ENCODE measurements around the gene RGS16. TPM values are rescaled to one million over a fixed set of nuclear protein-coding genes. Genes with fewer than 3 reads are reported as not detected.

RGS16 gene
- total and polyA plus RNA-seq, 2 of the 13 experiments (the other 11 are each of a cell fraction or from before 2014, with no cell fraction given), result not detected

GRCh38 chr1:182587093-182587492, 17.1 kb downstream of the RGS16 start:
- no peaks in the 10 kb centered on the region for H4K20me1 ChIP-seq (ENCODE audit: insufficient read depth, low read length)
- DNase-seq (ENCODE audit: low spot score) (no peak), ATAC-seq (no peak), FAIRE-seq (no peak)
- no peaks in the 10 kb centered on the region for H3K79me2 ChIP-seq (ENCODE audit: insufficient read depth, low read length)
- no peak overlapping the region for H3K4me2 ChIP-seq (ENCODE audit: low read depth, low read length)
- H3K4me1 ChIP-seq (ENCODE audit: insufficient read depth, low read length), result peaks cover 9% of the 10 kb centered on the region
- no peaks in the 10 kb centered on the region; a peak in 1 of 5 replicates for H3K27me3 ChIP-seq (ENCODE audit: control insufficient read depth in 1 of 2, insufficient read depth in 2 of 2, low read length in 2 of 2)
- no peak overlapping the region for H2AFZ ChIP-seq (ENCODE audit: low read length)
- TF ChIP-seq BRF2 (CRISPR knock-in tag; IDR thresholded peaks at IDR 0.05) (no peak), SALL2 (CRISPR knock-in tag; IDR thresholded peaks at IDR 0.05) (no peak), ZNF335 (CRISPR knock-in tag; IDR thresholded peaks at IDR 0.05) (no peak), NFE2L1 (CRISPR knock-in tag; IDR thresholded peaks at IDR 0.05; ENCODE audit: borderline replicate concordance) (no peak), TEAD3 (CRISPR knock-in tag; optimal IDR thresholded peaks at IDR 0.05; ENCODE audit: borderline replicate concordance) (no peak)
- TF ChIP-seq, protein P1, sequence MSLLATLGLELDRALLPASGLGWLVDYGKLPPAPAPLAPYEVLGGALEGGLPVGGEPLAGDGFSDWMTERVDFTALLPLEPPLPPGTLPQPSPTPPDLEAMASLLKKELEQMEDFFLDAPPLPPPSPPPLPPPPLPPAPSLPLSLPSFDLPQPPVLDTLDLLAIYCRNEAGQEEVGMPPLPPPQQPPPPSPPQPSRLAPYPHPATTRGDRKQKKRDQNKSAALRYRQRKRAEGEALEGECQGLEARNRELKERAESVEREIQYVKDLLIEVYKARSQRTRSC (CRISPR knock-in tag; IDR thresholded peaks at IDR 0.05; ENCODE audit: low read depth), result no peak
- WGBS (ENCODE audit: low lambda C conversion rate), result 0% methylated on average over 1 of the region's 1 CpG
- in situ Hi-C loops (cut with HindIII; ENCODE audit: extremely low pct_ligation_motif_present, low pct_unique_long_range_greater_than_20kb) (no loop called here), intact Hi-C loops (cut with micrococcal nuclease; ENCODE audit: unreplicated experiment) (no loop called here)
- H3K4me3 ChIP-seq (replicated peaks in 1 of 3; ENCODE audit: insufficient read depth in 1 of 3, low read depth in 2 of 3, low read length in 3 of 3), result no peak overlapping the region
- no peak overlapping the region for H3K27ac ChIP-seq (ENCODE audit: extremely low read length, insufficient read depth, low read length)
- H3K9ac ChIP-seq (ENCODE audit: insufficient read depth, low read depth, low read length), result no peak overlapping the region
- H3K9me3 ChIP-seq (ENCODE audit: low read length), result no peaks in the 10 kb centered on the region
- BruUV-seq (replicated peaks), result no TSS peak
- no peaks in the 10 kb centered on the region for H3K36me3 ChIP-seq (replicated peaks in 1 of 2; ENCODE audit: control insufficient read depth in 1 of 2, insufficient read depth in 2 of 2, low read length in 2 of 2)
- ChIA-PET POLR2A (no interaction called here), CTCF (ENCODE audit: low intra/inter-chr PET ratio, low total read pairs) (no interaction called here)

- CTCF ChIA-PET (ENCODE audit: low intra/inter-chr PET ratio, low total read pairs), result no interaction called here
- TF ChIP-seq ZNF780A (CRISPR knock-in tag; IDR thresholded peaks at IDR 0.05) (no peak), JDP2 (CRISPR knock-in tag; IDR thresholded peaks at IDR 0.05; ENCODE audit: borderline replicate concordance) (no peak), EZH2 (conservative IDR thresholded peaks at IDR 0.05; ENCODE audit: low read depth, low read length) (no peak), MAX (IDR thresholded peaks at IDR 0.05) (no peak), CERS6 (CRISPR knock-in tag; IDR thresholded peaks at IDR 0.05) (no peak), ZNF841 (CRISPR knock-in tag; IDR thresholded peaks at IDR 0.05; ENCODE audit: borderline replicate concordance) (no peak), ZBTB20 (CRISPR knock-in tag; IDR thresholded peaks at IDR 0.05; ENCODE audit: borderline replicate concordance, low read depth) (no peak), ZNF331 (CRISPR knock-in tag; IDR thresholded peaks at IDR 0.05) (no peak), IKZF4 (CRISPR knock-in tag; IDR thresholded peaks at IDR 0.05; ENCODE audit: borderline replicate concordance, low read depth, not compliant biosample characterization) (no peak), PHF5A (CRISPR knock-in tag; IDR thresholded peaks at IDR 0.05; ENCODE audit: low read depth, unreplicated experiment) (no peak), AGO2 (optimal IDR thresholded peaks at IDR 0.05; ENCODE audit: low read depth, low read length) (no peak), ZMYM3 (CRISPR knock-in tag; IDR thresholded peaks at IDR 0.05) (no peak)
Measured at GRCh38 chr1:182586380-182586779, 17.8 kb downstream of the RGS16 start.

More at GRCh38 chr1:182586380-182586779, 17.8 kb downstream of the RGS16 start:
- H4K20me1 ChIP-seq (ENCODE audit: insufficient read depth, low read length), result no peaks in the 10 kb centered on the region
- in situ Hi-C loops (cut with HindIII; ENCODE audit: extremely low pct_ligation_motif_present, low pct_unique_long_range_greater_than_20kb) (no loop called here), intact Hi-C loops (cut with micrococcal nuclease; ENCODE audit: unreplicated experiment) (no loop called here)
- H3K27ac ChIP-seq (ENCODE audit: extremely low read length, insufficient read depth, low read length), result no peak overlapping the region
- no peak overlapping the region for H3K4me2 ChIP-seq (ENCODE audit: low read depth, low read length)
- no peak for DNase-seq (ENCODE audit: low spot score)
- H3K9ac ChIP-seq (ENCODE audit: insufficient read depth, low read depth, low read length), result no peak overlapping the region
- no peaks in the 10 kb centered on the region; a peak in 1 of 5 replicates for H3K27me3 ChIP-seq (ENCODE audit: control insufficient read depth in 1 of 2, insufficient read depth in 2 of 2, low read length in 2 of 2)
- FAIRE-seq, result no peak
- no TSS peak for BruUV-seq (replicated peaks)
- 74% methylated on average over 11 of the region's 11 CpGs for whole genome bisulfite sequencing (ENCODE audit: low lambda C conversion rate)
- H3K36me3 ChIP-seq (replicated peaks in 1 of 2; ENCODE audit: control insufficient read depth in 1 of 2, insufficient read depth in 2 of 2, low read length in 2 of 2), result no peaks in the 10 kb centered on the region
- peaks cover 9% of the 10 kb centered on the region for H3K4me1 ChIP-seq (ENCODE audit: insufficient read depth, low read length)
- H3K9me3 ChIP-seq (ENCODE audit: low read length), result no peaks in the 10 kb centered on the region
- H2AFZ ChIP-seq (ENCODE audit: low read length), result no peak overlapping the region
- ATAC-seq, result no peak
- H3K4me3 ChIP-seq (replicated peaks in 1 of 3; ENCODE audit: insufficient read depth in 1 of 3, low read depth in 2 of 3, low read length in 3 of 3), result no peak overlapping the region
- H3K79me2 ChIP-seq (ENCODE audit: insufficient read depth, low read length), result no peaks in the 10 kb centered on the region
- POLR2A ChIA-PET, result no interaction called here
